Heart left ventricle (tissue), 13 donors: Measurements from ENCODE around the gene DPH6.

Experiments
- CTCF ChIP-seq, 12 donors: fragments of 200-600 bp; sonication (generic) in 4 of 12; IDR thresholded peaks; one replicate each; pipeline versions ENCODE4 v1.5.0 to v1.8.0; 2018 to 2022; ENCODE audit warnings: antibody characterized with exemption in 12 of 12, mild to moderate bottlenecking in 5 of 12
- POLR2A ChIP-seq, 2 donors: fragments of 450-650 bp; IDR thresholded peaks; one replicate each; pipeline ENCODE4 v1.6.1; 2017; ENCODE audit warnings: antibody characterized with exemption in 2 of 2, mild to moderate bottlenecking in 2 of 2, moderate library complexity in 2 of 2
- donor health status: ischemic (EF 13 %, LVEDD 7.1; RV severe dilation, severe dysfunction).
- donor health status: DM: no; HTN: yes; CAD: no.
- donor health status: DM: no; HTN: no; CAD: no.
- donor health status: ischemic (EF 25% LVEDD 6.9; RV normal size, moderate dysfunction).
- donor health status: ischemic (EF 25% LVEDD 5.7; RV mildly dilated, moderate dysfunction).
- donor health status: ischemic (EF 35%, LVEDD 5.7; RV mildly dilated, moderate dysfunction).
- donor health status: nonischemic (EF 11% LVEDD 7.7; RV severe dilation, severe dysfunction).
- donor health status: DM: yes; HTN: yes; CAD: no.
- donor health status: PGD.
- donor health status: ischemic (EF 29% LVEDD 5.4; RV normal size, mild dysfunction).
- donor health status: nonischemic (EF 23%, LVEDD 6.1; RV moderate dilation, normal function).

GRCh38 chr15:35561308-35561707 is 15.3 kb upstream of the DPH6 start:
- TF ChIP-seq POLR2A (IDR thresholded peaks at IDR 0.05) (no peak), CTCF (IDR thresholded peaks at IDR 0.05) (no peak)
